Smooth muscle cell (in vitro differentiated cells): ENCODE data around the gene FZD10. TPM values are rescaled to one million over a fixed set of nuclear protein-coding genes. Genes with fewer than 3 reads are reported as not detected.

Experiments used
- DNase-seq: peaks from one replicate; lab custom pipeline; 2025; ENCODE audit not compliant: unreplicated experiment; lab: John Stamatoyannopoulos, UW
- H2AFZ ChIP-seq: fragments of 200-600 bp; sonication (generic); 2 replicates; pipeline ENCODE4 v1.6.0; 2016; ENCODE audit warnings: antibody characterized with exemption, low read depth, mild to moderate bottlenecking
- H3F3A ChIP-seq: fragments of 200-600 bp; sonication (generic); 2 replicates; pipeline ENCODE4 v1.6.0; 2017; ENCODE audit warnings: antibody characterized with exemption, low read depth
- H3K27ac ChIP-seq: fragments of 200-600 bp; sonication (generic); 2 replicates; pipeline ENCODE4 v1.5.1; 2016; ENCODE audit warnings: low read depth, mild to moderate bottlenecking
- H3K27me3 ChIP-seq: fragments of 200-600 bp; sonication (generic); 2 replicates; pipeline ENCODE4 v1.6.1; 2016; ENCODE audit warnings: low read depth, mild to moderate bottlenecking
- H3K36me3 ChIP-seq: fragments of 200-600 bp; sonication (generic); 2 replicates; pipeline ENCODE4 v1.5.1; 2016; ENCODE audit warnings: low read depth
- H3K4me1 ChIP-seq: fragments of 200-600 bp; sonication (generic); 2 replicates; pipeline ENCODE4 v1.5.1; 2016; ENCODE audit warnings: low read depth
- H3K4me2 ChIP-seq: fragments of 200-600 bp; sonication (generic); 2 replicates; pipeline ENCODE4 v1.6.0; 2016; ENCODE audit warnings: mild to moderate bottlenecking
- H3K4me3 ChIP-seq: fragments of 200-600 bp; sonication (generic); 2 replicates; pipeline ENCODE4 v1.5.1; 2016; ENCODE audit warnings: mild to moderate bottlenecking
- H3K79me2 ChIP-seq: fragments of 200-600 bp; sonication (generic); 2 replicates; pipeline ENCODE4 v1.6.0; 2016; ENCODE audit warnings: low read depth, mild to moderate bottlenecking
- H3K9ac ChIP-seq: fragments of 200-600 bp; sonication (generic); 2 replicates; pipeline ENCODE4 v1.6.0; 2016; ENCODE audit warnings: low read depth
- H3K9me3 ChIP-seq: fragments of 200-600 bp; sonication (generic); replicated peaks from 2 replicates; pipeline ENCODE4 v1.5.1; 2016; ENCODE audit warnings: low read depth
- H4K20me1 ChIP-seq: fragments of 200-600 bp; sonication (generic); 2 replicates; pipeline ENCODE4 v1.6.0; 2016; ENCODE audit warnings: low read depth
- CTCF ChIP-seq: fragments of 200-600 bp; sonication (generic); IDR thresholded peaks from 2 replicates; pipeline ENCODE4 v1.5.1; 2017; ENCODE audit warnings: borderline replicate concordance, mild to moderate bottlenecking, antibody characterized with exemption; ENCODE audit not compliant: insufficient read depth, poor library complexity, severe bottlenecking
- WGBS: methylation state at CpG from one replicate; pipeline ENCODE4 v1.1.7; 2016; ENCODE audit warnings: low lambda C conversion rate; 5-methylcytosine and 5-hydroxymethylcytosine counted together
- polyA plus RNA-seq: library from polyadenylated mRNA; unstranded; fragments of >200 nt; fragmentation: Nextera tagmentation; extraction: Ambion mirVana; gene quantifications from 2 replicates; pipeline ENCODE4 v1.2.1, GENCODE V29; 2016
- total RNA-seq: library from RNA; depleted of rRNA; stranded (reverse); fragments of >200 nt; gene quantifications from 2 replicates; pipeline ENCODE4 v1.2.3, GENCODE V29; 2014

FZD10 gene
- total and polyA plus RNA-seq, 2 experiments from 2014 or later: 1.7 to 1.9 TPM

- Histone ChIP-seq H3F3A (no peaks in the 10 kb centered on the region), H3K4me2 (no peak overlapping the region), H3K27ac (no peak overlapping the region), H4K20me1 (no peaks in the 10 kb centered on the region), H2AFZ (no peak overlapping the region), H3K36me3 (no peaks in the 10 kb centered on the region), H3K9ac (no peak overlapping the region), H3K27me3 (peaks cover 4% of the 10 kb centered on the region), H3K4me3 (no peak overlapping the region), H3K4me1 (no peaks in the 10 kb centered on the region), H3K9me3 (no peaks in the 10 kb centered on the region), H3K79me2 (no peaks in the 10 kb centered on the region)
- 70% methylated on average over 6 of the region's 6 CpGs for WGBS
- no peak for TF ChIP-seq CTCF
- no peak for DNase-seq
Observed at GRCh38 chr12:130130346-130130745, 31.9 kb upstream of the FZD10 start.

- no peak overlapping the region for H2AFZ ChIP-seq
- H3K4me2 ChIP-seq: no peak overlapping the region
- WGBS: 82% methylated on average over 14 of the region's 14 CpGs
- TF ChIP-seq CTCF: no peak
- no peaks in the 10 kb centered on the region for H3K36me3 ChIP-seq
- peaks cover 4% of the 10 kb centered on the region for H3K27me3 ChIP-seq
- H3K9me3 ChIP-seq: no peaks in the 10 kb centered on the region
- no peaks in the 10 kb centered on the region for H4K20me1 ChIP-seq
- H3F3A ChIP-seq: no peaks in the 10 kb centered on the region
- H3K9ac ChIP-seq: no peak overlapping the region
- no peaks in the 10 kb centered on the region for H3K79me2 ChIP-seq
- H3K4me3 ChIP-seq: no peak overlapping the region
- H3K27ac ChIP-seq: no peak overlapping the region
- H3K4me1 ChIP-seq: no peaks in the 10 kb centered on the region
- DNase-seq: no peak
Observed at GRCh38 chr12:130131025-130131424, 31.2 kb upstream of the FZD10 start.

- Histone ChIP-seq H3F3A (no peaks in the 10 kb centered on the region), H4K20me1 (no peaks in the 10 kb centered on the region), H3K4me2 (no peak overlapping the region), H3K4me3 (no peak overlapping the region), H3K79me2 (no peaks in the 10 kb centered on the region), H3K9ac (no peak overlapping the region), H2AFZ (no peak overlapping the region), H3K27ac (no peak overlapping the region), H3K27me3 (peaks cover 6% of the 10 kb centered on the region), H3K4me1 (no peaks in the 10 kb centered on the region), H3K9me3 (no peaks in the 10 kb centered on the region), H3K36me3 (no peaks in the 10 kb centered on the region)
- 82% methylated on average over 8 of the region's 8 CpGs for WGBS
- no peak for DNase-seq
- no peak for TF ChIP-seq CTCF
Observed at GRCh38 chr12:130131801-130132200, 30.5 kb upstream of the FZD10 start.

- Histone ChIP-seq H3F3A (no peaks in the 10 kb centered on the region), H3K9me3 (no peaks in the 10 kb centered on the region), H3K79me2 (no peaks in the 10 kb centered on the region), H3K9ac (no peak overlapping the region), H3K27me3 (peaks cover 13% of the 10 kb centered on the region), H3K4me3 (no peak overlapping the region), H3K27ac (no peak overlapping the region), H3K4me2 (no peak overlapping the region), H4K20me1 (no peaks in the 10 kb centered on the region), H3K4me1 (no peaks in the 10 kb centered on the region), H2AFZ (no peak overlapping the region), H3K36me3 (no peaks in the 10 kb centered on the region)
- 61% methylated on average over 14 of the region's 14 CpGs for WGBS
- no peak for TF ChIP-seq CTCF
- DNase-seq: no peak
Observed at GRCh38 chr12:130132831-130133511, 29.3 kb upstream of the FZD10 start.
